Natural killer cell (primary cell): ENCODE measurements around the gene SEMA6A. TPM values are rescaled to one million over a fixed set of nuclear protein-coding genes. Genes with fewer than 3 reads are reported as not detected.

ENCODE experiments used
- ATAC-seq, 3 donors: fragments of 150-1000 bp in 2 of 3; fragments of 200-7000 bp in 1 of 3; cut with Tn5 transposase; 1 replicate in 1 of 3; 2 replicates in 2 of 3; pipeline ENCODE4 v1.10.0; 2021; ENCODE audit warnings: mild to moderate bottlenecking in 2 of 3, moderate library complexity in 2 of 3
- DNase-seq, 2 donors: peaks; one replicate each; pipeline versions ENCODE4 v3.0.0 to v3.0.0-alpha.2; 2013 to 2021; ENCODE audit warnings: mixed read lengths in 1 of 2
- H3K27ac ChIP-seq: one replicate; pipeline ENCODE4 v1.5.1; 2013; ENCODE audit warnings: mild to moderate bottlenecking, low read length
- H3K27me3 ChIP-seq: one replicate; pipeline ENCODE4 v1.6.1; 2013; ENCODE audit warnings: low read length; ENCODE audit not compliant: control insufficient read depth, insufficient read depth
- H3K36me3 ChIP-seq: one replicate; pipeline ENCODE4 v1.6.1; 2013; ENCODE audit warnings: low read length; ENCODE audit not compliant: control insufficient read depth, insufficient read depth
- H3K4me1 ChIP-seq: one replicate; pipeline ENCODE4 v1.6.1; 2013; ENCODE audit warnings: low read length; ENCODE audit not compliant: control insufficient read depth, insufficient read depth
- H3K4me3 ChIP-seq: one replicate; pipeline ENCODE4 v1.5.1; 2013; ENCODE audit warnings: low read length
- H3K9me3 ChIP-seq: one replicate; pipeline ENCODE4 v1.6.1; 2013; ENCODE audit warnings: low read length; ENCODE audit not compliant: control insufficient read depth, insufficient read depth
- H3K27ac Mint-ChIP-seq, 2 donors: one replicate each; pipeline ENCODE4 v1.8.0; 2022; ENCODE audit warnings: mild to moderate bottlenecking in 2 of 2, mixed read lengths in 2 of 2, moderate library complexity in 1 of 2
- H3K27me3 Mint-ChIP-seq, 2 donors: one replicate each; pipeline ENCODE4 v1.8.0; 2022; ENCODE audit warnings: low read depth in 2 of 2, mixed read lengths in 2 of 2
- H3K36me3 Mint-ChIP-seq: one replicate; pipeline ENCODE4 v1.8.0; 2022; ENCODE audit warnings: mixed read lengths
- H3K4me1 Mint-ChIP-seq, 2 donors: one replicate each; pipeline ENCODE4 v1.8.0; 2022; ENCODE audit warnings: mixed read lengths in 2 of 2
- H3K4me3 Mint-ChIP-seq: one replicate; pipeline ENCODE4 v1.8.0; 2022; ENCODE audit warnings: mild to moderate bottlenecking, moderate library complexity, mixed read lengths
- H3K9me3 Mint-ChIP-seq, 2 donors: one replicate each; pipeline ENCODE4 v1.8.0; 2022; ENCODE audit warnings: mixed read lengths in 2 of 2
- WGBS: methylation state at CpG from one replicate; pipeline ENCODE4 v1.1.7; 2013; ENCODE audit warnings: missing lambda C conversion rate; ENCODE audit not compliant: insufficient coverage; 5-methylcytosine and 5-hydroxymethylcytosine counted together
- intact Hi-C: fragments of 100-400 bp; cut with micrococcal nuclease; formaldehyde crosslinking; loops from one replicate; pipeline ENCODE4 v1.14.2; 2022
- total RNA-seq, 4 donors: library from RNA; stranded (reverse); fragments of 120-200 nt in 1 of 4; gene quantifications; one replicate each; pipeline versions ENCODE4 v1.2.3 to v1.2.4, GENCODE V29; 2013 to 2022
- TF ChIP-seq, protein P1 (sequence below): fragments of 200-600 bp; IDR thresholded peaks from one replicate; pipeline ENCODE4 v1.8.0; 2022; ENCODE audit warnings: antibody characterized with exemption

The SEMA6A gene
- total RNA-seq, 3 donors from 2014 or later (not counting 1 experiment from before 2014, with no cell fraction given), result not detected

DNA sequence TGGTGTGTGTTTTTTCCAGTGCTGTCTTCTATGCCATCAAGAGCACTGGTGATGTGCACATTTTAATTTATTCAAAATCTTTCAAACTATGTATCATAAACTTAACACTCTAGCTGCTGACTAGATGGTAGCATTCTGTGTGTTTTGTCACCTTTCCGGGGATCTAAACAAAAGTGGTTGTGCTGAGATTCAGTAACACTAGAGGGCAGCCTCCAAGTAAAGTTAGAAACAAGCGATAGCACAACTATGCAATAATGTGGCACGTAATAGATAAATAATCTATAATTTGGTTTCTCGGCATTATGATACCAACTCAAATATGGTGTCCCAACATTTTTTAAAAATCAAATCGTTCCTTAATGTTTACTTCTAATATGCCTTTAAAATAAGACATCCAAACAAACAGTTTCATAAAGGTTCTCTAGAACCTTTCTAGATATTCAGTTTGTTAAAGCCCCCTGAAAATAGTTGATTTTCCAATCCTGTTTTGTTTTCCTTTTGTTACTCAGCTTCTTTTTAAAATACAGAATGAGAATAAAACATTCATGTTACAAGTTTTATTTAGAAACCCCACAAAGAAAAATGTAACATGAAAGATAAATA lies 16.9 kb downstream of the SEMA6A start:
- Histone ChIP-seq H3K27ac (no peak overlapping the region), H3K9me3 (no peaks in the 10 kb centered on the region), H3K4me1 (no peaks in the 10 kb centered on the region), H3K4me3 (no peak overlapping the region), H3K36me3 (no peaks in the 10 kb centered on the region), H3K27me3 (no peaks in the 10 kb centered on the region)
- intact Hi-C loops, result no loop called here
- Mint-ChIP-seq H3K4me1 (no peaks in the 10 kb centered on the region), H3K36me3 (no peaks in the 10 kb centered on the region), H3K27me3 (no peaks in the 10 kb centered on the region), H3K27ac (no peak overlapping the region), H3K9me3 (no peaks in the 10 kb centered on the region), H3K4me3 (no peak overlapping the region)
- TF ChIP-seq, protein P1, sequence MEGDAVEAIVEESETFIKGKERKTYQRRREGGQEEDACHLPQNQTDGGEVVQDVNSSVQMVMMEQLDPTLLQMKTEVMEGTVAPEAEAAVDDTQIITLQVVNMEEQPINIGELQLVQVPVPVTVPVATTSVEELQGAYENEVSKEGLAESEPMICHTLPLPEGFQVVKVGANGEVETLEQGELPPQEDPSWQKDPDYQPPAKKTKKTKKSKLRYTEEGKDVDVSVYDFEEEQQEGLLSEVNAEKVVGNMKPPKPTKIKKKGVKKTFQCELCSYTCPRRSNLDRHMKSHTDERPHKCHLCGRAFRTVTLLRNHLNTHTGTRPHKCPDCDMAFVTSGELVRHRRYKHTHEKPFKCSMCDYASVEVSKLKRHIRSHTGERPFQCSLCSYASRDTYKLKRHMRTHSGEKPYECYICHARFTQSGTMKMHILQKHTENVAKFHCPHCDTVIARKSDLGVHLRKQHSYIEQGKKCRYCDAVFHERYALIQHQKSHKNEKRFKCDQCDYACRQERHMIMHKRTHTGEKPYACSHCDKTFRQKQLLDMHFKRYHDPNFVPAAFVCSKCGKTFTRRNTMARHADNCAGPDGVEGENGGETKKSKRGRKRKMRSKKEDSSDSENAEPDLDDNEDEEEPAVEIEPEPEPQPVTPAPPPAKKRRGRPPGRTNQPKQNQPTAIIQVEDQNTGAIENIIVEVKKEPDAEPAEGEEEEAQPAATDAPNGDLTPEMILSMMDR, result no peak
- WGBS, result 81% methylated on average over 5 of the region's 5 CpGs
- ATAC-seq (no peak), DNase-seq (no peak)

DNA sequence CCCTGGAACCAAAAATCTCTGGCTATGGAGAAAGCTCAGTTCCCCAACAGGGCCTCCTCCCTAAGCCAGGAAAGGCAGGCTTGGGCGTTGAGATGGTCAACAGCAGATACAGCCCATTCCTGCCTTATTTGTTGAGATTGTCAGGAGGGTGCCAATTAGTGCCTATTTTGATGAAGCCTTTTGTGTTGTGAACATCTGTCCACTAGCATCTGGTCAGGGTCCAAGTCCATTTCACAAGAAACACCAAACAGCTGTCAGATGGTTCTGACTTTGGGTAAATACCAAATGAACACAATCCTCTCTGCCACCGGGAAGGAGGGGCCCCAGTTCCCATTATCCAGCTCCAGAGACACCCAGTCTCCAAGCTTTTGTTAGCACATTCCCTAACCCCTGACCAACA lies 19.9 kb downstream of the SEMA6A start:
- H3K4me1 Mint-ChIP-seq, result no peaks in the 10 kb centered on the region
- no peaks in the 10 kb centered on the region for H3K36me3 Mint-ChIP-seq
- no peaks in the 10 kb centered on the region for H3K27me3 ChIP-seq
- H3K36me3 ChIP-seq, result no peaks in the 10 kb centered on the region
- TF ChIP-seq, protein P1, result no peak
- no peak overlapping the region for H3K27ac Mint-ChIP-seq
- ATAC-seq (no peak), DNase-seq (no peak)
- no peak overlapping the region for H3K27ac ChIP-seq
- no peak overlapping the region for H3K4me3 Mint-ChIP-seq
- no peaks in the 10 kb centered on the region for H3K9me3 Mint-ChIP-seq
- H3K4me3 ChIP-seq, result no peak overlapping the region
- intact Hi-C loops, result no loop called here
- H3K4me1 ChIP-seq, result no peaks in the 10 kb centered on the region
- no peaks in the 10 kb centered on the region for H3K27me3 Mint-ChIP-seq
- no peaks in the 10 kb centered on the region for H3K9me3 ChIP-seq
- 87% methylated on average over 2 of the region's 2 CpGs for WGBS

DNA sequence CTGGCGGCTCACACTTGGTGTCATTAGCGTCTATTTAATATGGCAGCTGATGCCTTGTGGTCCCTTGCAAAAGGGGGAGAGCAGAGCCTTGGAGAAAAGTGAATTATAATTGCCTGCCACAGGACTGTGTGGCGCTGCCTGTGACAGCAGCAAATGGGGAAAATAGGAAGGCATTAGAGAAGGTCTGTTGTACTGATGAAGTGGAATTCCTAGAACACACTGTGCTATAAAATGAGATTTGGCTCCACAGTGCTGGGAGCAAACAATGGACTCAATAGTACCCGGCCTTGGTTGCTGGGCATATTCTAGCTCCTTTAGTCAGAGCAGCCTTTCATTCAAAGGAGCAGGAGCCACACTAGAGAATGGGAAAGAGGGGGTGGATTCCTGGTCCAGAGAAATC lies 21.3 kb downstream of the SEMA6A start:
- WGBS, result 91% methylated on average over 4 of the region's 4 CpGs
- Histone ChIP-seq H3K4me3 (no peak overlapping the region), H3K27ac (no peak overlapping the region), H3K9me3 (no peaks in the 10 kb centered on the region), H3K4me1 (no peaks in the 10 kb centered on the region), H3K27me3 (no peaks in the 10 kb centered on the region), H3K36me3 (no peaks in the 10 kb centered on the region)
- Mint-ChIP-seq H3K4me3 (no peak overlapping the region), H3K9me3 (no peaks in the 10 kb centered on the region), H3K27ac (no peak overlapping the region), H3K4me1 (no peaks in the 10 kb centered on the region), H3K36me3 (no peaks in the 10 kb centered on the region), H3K27me3 (no peaks in the 10 kb centered on the region)
- no peak for ATAC-seq
- TF ChIP-seq, protein P1, result no peak
- DNase-seq, result no peak
- intact Hi-C loops, result no loop called here

DNA sequence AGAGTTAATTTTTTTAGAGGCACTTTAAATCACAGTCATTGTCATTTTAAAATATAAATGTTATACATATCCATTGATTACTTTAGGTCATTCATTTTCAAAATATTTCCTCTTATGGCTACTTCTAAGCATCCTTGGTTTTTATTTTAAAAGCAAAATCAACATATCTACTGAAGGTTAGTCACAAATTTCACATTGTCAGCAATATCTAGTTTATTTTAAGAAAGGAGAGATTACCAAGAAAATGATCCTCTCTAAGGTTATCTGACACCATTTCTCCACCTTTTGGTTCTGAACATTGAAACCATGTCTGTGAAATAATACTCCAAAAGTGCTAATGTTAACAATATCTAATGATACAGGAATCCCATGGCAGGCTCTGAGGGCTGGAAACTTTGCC lies 24.5 kb downstream of the SEMA6A start:
- intact Hi-C loops, result no loop called here
- H3K4me1 ChIP-seq, result no peaks in the 10 kb centered on the region
- Mint-ChIP-seq H3K4me3 (no peak overlapping the region), H3K9me3 (peaks cover 0 to under 1% of the 10 kb centered on the region in 2 donors), H3K27me3 (no peaks in the 10 kb centered on the region), H3K27ac (no peak overlapping the region), H3K4me1 (no peaks in the 10 kb centered on the region), H3K36me3 (no peaks in the 10 kb centered on the region)
- peaks cover 10% of the 10 kb centered on the region for H3K9me3 ChIP-seq
- DNase-seq (no peak), ATAC-seq (no peak)
- H3K27ac ChIP-seq, result no peak overlapping the region
- TF ChIP-seq, protein P1, result no peak
- no peaks in the 10 kb centered on the region for H3K36me3 ChIP-seq
- H3K4me3 ChIP-seq, result no peak overlapping the region
- no peaks in the 10 kb centered on the region for H3K27me3 ChIP-seq
